Measurements from ENCODE around the gene NKTR. TPM values are rescaled to one million over a fixed set of nuclear protein-coding genes. Genes with fewer than 3 reads are reported as not detected.

NKTR gene
- total RNA-seq, 1 experiment from 2014 or later: 89.3 TPM

DNA sequence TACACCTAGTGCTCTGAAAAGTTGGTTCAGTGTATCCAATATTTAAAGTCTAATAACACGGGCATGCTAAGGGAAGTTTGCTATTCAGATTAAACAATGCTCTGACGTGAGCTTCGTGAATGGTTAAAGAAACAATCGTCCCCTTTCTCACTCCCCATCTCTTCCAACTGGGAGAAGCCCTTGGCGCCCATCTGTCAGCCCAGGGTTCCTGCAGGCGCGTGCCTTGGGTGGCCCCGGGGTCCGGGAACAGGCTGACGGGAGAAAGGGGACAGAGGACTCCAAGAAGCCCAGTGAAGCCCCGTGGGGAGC lies 19.1 kb upstream of the NKTR start:
- Mint-ChIP-seq H3K36me3 (peaks cover 14% of the 10 kb centered on the region), H3K9me3 (peaks cover 8% of the 10 kb centered on the region), H3K4me3 (peak overlapping the region; percentile 83), H3K27ac (peak overlapping the region; percentile 48; the same call in 1 of the 2 replicates), H3K4me1 (peaks cover 41% of the 10 kb centered on the region), H3K27me3 (ENCODE audit: low read depth) (no peaks in the 10 kb centered on the region)
- ATAC-seq (no peak), DNase-seq (ENCODE audit: low spot score) (no peak)
- TF ChIP-seq E2F5 (CRISPR knock-in tag; IDR thresholded peaks at IDR 0.05) (no peak), ELF4 (CRISPR knock-in tag; IDR thresholded peaks at IDR 0.05; ENCODE audit: low read depth) (0 out of 2 replicates have a peak, but pooled peaks have one; percentile 66)
- POLR2A ChIA-PET: interaction anchor here (0.9 to 3.2 kb wide), 4 partner anchors 10 to 70 kb away, joined by 3 to 19 read pairs (median 4); partner anchors contain the start of genes NKTR and SS18L2
- CTCF ChIA-PET: interaction anchor here (1.0 to 2.7 kb wide), 5 partner anchors 9 to 130 kb away, joined by 3 to 17 read pairs (median 7); partner anchors contain the start of gene SS18L2

DNA sequence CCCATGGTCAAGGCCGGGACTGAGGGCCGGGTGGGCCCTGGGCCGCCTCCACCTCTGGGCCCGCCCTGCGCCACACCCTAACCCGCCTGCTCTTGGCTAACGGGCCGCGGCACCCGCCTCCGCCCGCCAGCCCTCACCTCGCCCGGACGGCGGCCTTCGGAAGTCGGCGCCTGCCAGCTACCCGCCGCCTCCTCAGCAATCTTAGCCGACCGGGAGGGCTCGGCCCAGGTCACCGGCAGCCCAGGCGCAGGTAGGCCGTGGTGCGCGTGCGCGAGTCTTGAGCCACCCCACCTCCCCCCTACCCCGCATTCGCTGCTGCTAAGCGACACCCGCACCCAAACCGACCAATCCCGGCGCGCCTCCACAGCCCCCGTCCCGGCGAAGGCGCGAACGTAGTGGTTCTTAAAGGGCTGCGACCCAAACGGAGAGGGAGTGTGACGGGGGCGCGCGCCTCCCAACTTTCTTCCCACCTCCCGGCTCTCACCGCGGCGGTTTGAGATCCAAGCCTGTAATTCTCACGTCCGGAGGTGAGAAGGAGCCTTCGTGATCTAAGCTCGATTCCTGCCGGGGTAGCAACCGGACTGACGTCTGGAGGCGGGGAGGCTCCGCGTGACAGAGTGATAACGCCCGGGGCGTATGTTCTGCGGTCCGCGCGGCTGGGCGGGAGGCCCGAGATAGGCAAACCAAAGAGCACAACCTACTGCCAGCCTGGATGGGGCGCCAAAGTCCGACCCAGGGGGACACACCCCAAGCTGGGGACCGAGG lies 18.6 kb upstream of the NKTR start, which contains the start of gene SEC22C:
Gene SEC22C, minus strand, starts transcription at position 259 of the 765 bp plus-strand sequence. CDS start 12,921 bp downstream, outside the sequence.
- POLR2A ChIA-PET: interaction anchor here (0.6 to 3.2 kb wide), 8 partner anchors 9 to 174 kb away, joined by 3 to 19 read pairs (median 4); partner anchors contain the start of genes NKTR and SS18L2
- H3K36me3 Mint-ChIP-seq: peaks cover 14% of the 10 kb centered on the region
- no peaks in the 10 kb centered on the region for H3K27me3 Mint-ChIP-seq (ENCODE audit: low read depth)
- CTCF ChIA-PET: interaction anchor here (0.7 to 2.7 kb wide), 13 partner anchors 9 to 391 kb away, joined by 3 to 17 read pairs (median 4); partner anchors contain the start of genes NKTR and SS18L2
- H3K4me1 Mint-ChIP-seq: peaks cover 41% of the 10 kb centered on the region
- H3K27ac Mint-ChIP-seq: peak within 1 kb of the TSS; percentile 92
- peak within 1 kb of the TSS; percentile 83 for H3K4me3 Mint-ChIP-seq
- DNase-seq (ENCODE audit: low spot score) (peak; percentile 98), ATAC-seq (peak; percentile 95)
- H3K9me3 Mint-ChIP-seq: peaks cover 4% of the 10 kb centered on the region; the same call in 1 of the 2 replicates
- TF ChIP-seq FOXP1 (CRISPR knock-in tag; IDR thresholded peaks at IDR 0.05; ENCODE audit: borderline replicate concordance) (peak; percentile 83), PRDM15 (CRISPR knock-in tag; IDR thresholded peaks at IDR 0.05) (0 out of 2 replicates have a peak, but pooled peaks have one; percentile 14), ESRRA (CRISPR knock-in tag; IDR thresholded peaks at IDR 0.05; ENCODE audit: borderline replicate concordance) (peak; percentile 73; the same call in 1 of the 2 replicates), MAX (CRISPR knock-in tag; IDR thresholded peaks at IDR 0.05) (peak; percentile 80), TEAD1 (CRISPR knock-in tag; IDR thresholded peaks at IDR 0.05) (peak; percentile 53; the same call in 1 of the 2 replicates), ELF4 (CRISPR knock-in tag; IDR thresholded peaks at IDR 0.05; ENCODE audit: low read depth) (no peak), OVOL2 (CRISPR knock-in tag; IDR thresholded peaks at IDR 0.05; ENCODE audit: borderline replicate concordance) (no peak), HMGXB4 (CRISPR knock-in tag; IDR thresholded peaks at IDR 0.05) (peak; percentile 74), NFE2L1 (CRISPR knock-in tag; IDR thresholded peaks at IDR 0.05) (peak; percentile 62; the same call in 1 of the 2 replicates), KAT7 (CRISPR knock-in tag; IDR thresholded peaks at IDR 0.05; ENCODE audit: borderline replicate concordance) (peak; percentile 81), GABPB1 (CRISPR knock-in tag; IDR thresholded peaks at IDR 0.05) (peak; percentile 50; the same call in 1 of the 2 replicates), SP1 (CRISPR knock-in tag; conservative IDR thresholded peaks at IDR 0.05) (peak; percentile 64), TEAD4 (CRISPR knock-in tag; IDR thresholded peaks at IDR 0.05) (no peak)
- TF ChIP-seq, protein P1, sequence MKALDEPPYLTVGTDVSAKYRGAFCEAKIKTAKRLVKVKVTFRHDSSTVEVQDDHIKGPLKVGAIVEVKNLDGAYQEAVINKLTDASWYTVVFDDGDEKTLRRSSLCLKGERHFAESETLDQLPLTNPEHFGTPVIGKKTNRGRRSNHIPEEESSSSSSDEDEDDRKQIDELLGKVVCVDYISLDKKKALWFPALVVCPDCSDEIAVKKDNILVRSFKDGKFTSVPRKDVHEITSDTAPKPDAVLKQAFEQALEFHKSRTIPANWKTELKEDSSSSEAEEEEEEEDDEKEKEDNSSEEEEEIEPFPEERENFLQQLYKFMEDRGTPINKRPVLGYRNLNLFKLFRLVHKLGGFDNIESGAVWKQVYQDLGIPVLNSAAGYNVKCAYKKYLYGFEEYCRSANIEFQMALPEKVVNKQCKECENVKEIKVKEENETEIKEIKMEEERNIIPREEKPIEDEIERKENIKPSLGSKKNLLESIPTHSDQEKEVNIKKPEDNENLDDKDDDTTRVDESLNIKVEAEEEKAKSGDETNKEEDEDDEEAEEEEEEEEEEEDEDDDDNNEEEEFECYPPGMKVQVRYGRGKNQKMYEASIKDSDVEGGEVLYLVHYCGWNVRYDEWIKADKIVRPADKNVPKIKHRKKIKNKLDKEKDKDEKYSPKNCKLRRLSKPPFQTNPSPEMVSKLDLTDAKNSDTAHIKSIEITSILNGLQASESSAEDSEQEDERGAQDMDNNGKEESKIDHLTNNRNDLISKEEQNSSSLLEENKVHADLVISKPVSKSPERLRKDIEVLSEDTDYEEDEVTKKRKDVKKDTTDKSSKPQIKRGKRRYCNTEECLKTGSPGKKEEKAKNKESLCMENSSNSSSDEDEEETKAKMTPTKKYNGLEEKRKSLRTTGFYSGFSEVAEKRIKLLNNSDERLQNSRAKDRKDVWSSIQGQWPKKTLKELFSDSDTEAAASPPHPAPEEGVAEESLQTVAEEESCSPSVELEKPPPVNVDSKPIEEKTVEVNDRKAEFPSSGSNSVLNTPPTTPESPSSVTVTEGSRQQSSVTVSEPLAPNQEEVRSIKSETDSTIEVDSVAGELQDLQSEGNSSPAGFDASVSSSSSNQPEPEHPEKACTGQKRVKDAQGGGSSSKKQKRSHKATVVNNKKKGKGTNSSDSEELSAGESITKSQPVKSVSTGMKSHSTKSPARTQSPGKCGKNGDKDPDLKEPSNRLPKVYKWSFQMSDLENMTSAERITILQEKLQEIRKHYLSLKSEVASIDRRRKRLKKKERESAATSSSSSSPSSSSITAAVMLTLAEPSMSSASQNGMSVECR (CRISPR knock-in tag; IDR thresholded peaks at IDR 0.05; ENCODE audit: borderline replicate concordance): 0 out of 2 replicates have a peak, but pooled peaks have one; percentile 52
- TF ChIP-seq, protein P2, sequence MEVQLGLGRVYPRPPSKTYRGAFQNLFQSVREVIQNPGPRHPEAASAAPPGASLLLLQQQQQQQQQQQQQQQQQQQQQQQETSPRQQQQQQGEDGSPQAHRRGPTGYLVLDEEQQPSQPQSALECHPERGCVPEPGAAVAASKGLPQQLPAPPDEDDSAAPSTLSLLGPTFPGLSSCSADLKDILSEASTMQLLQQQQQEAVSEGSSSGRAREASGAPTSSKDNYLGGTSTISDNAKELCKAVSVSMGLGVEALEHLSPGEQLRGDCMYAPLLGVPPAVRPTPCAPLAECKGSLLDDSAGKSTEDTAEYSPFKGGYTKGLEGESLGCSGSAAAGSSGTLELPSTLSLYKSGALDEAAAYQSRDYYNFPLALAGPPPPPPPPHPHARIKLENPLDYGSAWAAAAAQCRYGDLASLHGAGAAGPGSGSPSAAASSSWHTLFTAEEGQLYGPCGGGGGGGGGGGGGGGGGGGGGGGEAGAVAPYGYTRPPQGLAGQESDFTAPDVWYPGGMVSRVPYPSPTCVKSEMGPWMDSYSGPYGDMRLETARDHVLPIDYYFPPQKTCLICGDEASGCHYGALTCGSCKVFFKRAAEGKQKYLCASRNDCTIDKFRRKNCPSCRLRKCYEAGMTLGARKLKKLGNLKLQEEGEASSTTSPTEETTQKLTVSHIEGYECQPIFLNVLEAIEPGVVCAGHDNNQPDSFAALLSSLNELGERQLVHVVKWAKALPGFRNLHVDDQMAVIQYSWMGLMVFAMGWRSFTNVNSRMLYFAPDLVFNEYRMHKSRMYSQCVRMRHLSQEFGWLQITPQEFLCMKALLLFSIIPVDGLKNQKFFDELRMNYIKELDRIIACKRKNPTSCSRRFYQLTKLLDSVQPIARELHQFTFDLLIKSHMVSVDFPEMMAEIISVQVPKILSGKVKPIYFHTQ (CRISPR knock-in tag; IDR thresholded peaks at IDR 0.05): 0 out of 2 replicates have a peak, but pooled peaks have one; percentile 45
- TF ChIP-seq, protein P3, sequence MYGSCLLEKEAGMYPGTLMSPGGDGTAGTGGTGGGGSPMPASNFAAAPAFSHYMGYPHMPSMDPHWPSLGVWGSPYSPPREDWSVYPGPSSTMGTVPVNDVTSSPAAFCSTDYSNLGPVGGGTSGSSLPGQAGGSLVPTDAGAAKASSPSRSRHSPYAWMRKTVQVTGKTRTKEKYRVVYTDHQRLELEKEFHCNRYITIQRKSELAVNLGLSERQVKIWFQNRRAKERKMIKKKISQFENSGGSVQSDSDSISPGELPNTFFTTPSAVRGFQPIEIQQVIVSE (CRISPR knock-in tag; IDR thresholded peaks at IDR 0.05; ENCODE audit: borderline replicate concordance): no peak
